ENCODE results near the gene PCIF1.
"Not testable (repeated sequence)": the region's sequence is repeated elsewhere in the genome, so short reads cannot be mapped to it uniquely, and the experiment has no call there.

Gene PCIF1

GRCh38 chr20:45946149-45946970 is 11.9 kb downstream of the PCIF1 start:
- peak in 1 of 3 donors; percentile 32 for DNase-seq (ENCODE audit: low read depth in 2 of 3, low spot score in 1 of 3)

GRCh38 chr20:45947110-45947866 is 12.8 kb downstream of the PCIF1 start:
- no peak for DNase-seq (ENCODE audit: low read depth in 2 of 3, low spot score in 1 of 3)

DNA sequence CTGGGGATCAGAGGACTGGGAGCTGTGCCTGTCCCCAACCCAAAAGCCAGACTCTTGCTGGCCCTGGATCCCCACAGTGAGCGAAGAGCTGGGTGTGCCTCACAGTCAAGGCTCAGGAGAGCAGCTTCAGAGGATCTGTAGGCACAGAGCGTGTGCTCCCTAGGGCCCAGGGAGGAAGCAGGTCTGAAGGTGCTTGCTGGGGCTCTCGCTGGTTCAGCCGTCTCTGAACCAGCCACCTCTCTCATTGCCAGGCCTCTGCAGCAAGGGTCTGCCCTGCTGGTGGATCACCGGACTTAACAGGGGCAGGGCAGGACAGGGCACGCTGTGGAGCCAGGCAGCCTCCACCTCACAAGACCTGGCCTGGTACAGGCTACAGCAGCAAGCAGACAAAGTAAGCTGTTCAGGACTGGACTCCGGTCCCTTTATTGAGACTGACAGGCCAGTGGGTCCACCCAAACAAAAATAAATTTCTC is 13.8 kb downstream of the PCIF1 start:
- no peak for DNase-seq (ENCODE audit: low read depth in 2 of 3, low spot score in 1 of 3)

DNA sequence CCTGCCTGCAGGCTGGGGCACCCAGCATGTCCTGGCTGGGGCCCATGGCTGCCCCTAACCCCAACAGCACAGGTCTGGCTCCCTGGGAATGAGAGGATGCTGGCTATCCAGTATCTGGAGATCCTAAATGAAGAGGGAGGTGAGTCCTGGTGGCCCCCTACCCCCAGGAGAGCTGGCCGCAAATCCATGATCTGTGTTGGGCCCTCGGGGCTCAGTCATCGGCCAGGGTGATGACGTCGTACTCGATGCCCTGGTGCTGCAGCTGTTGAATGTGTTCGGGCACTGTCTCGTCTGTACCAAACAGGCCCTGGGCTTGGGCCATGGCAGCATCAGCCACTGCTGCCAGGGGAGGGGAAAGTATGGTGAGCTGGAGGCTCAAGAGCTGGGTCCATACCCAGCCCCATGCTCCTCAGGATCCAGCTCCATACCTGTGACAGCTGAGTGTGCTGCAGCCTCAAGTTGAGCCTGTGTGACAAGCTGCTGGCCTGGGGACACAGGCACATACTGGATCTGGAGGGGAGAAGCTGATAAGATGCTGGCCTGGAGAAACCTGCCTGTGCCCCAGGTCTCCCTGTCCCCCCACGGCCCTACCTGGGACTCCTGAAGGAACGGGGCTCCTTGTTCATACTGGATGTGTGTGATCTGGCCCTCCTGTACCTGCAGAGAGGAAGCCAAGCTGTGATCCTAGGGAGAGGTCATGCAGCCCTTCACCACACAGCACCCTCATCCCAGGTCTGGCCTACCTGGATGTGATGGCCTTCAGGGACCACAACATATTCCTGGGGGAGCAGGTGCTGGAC is 14.5 kb downstream of the PCIF1 start:
- no peak for DNase-seq (ENCODE audit: low read depth in 2 of 3, low spot score in 1 of 3)

DNA sequence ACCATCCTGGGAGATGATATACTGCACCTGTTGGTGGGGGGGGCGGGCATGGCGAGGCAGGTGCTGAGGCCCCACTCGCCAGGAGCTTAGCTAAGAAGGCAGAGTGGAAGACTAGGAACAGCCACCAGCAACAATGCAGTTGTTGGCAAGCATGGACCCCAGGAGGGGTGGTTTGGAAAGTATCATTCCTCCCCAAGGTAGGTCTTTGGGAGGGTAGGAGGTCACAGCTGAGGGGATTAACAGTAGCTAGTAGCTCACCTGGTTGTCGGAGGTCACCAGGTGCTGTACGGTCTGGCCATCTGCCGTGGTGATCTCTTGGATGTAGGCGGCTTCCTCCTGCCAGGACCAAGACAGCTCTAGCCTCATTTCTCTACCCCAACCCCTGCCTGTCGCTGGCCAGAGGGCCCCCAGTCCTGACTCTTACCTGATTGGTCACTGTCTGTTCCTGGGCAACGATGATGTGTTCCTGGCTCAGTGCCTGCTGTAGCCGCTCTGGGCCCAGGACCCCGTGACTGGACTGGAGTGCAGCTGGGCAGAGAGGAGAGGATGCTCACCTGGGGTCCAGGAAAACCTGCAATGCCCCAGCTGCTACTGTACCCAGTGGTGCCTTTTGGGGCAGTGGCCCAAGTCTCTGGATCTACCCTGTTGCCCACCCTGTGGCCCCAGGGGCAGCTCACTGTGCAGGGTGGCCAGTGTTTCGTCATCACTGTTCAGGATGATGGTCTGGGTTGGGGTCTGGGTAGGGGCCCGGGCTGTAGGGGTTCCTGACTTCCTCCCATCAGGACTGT is 15.3 kb downstream of the PCIF1 start:
- DNase-seq (ENCODE audit: low read depth in 2 of 3, low spot score in 1 of 3): no peak

GRCh38 chr20:45950330-45950646 is 15.8 kb downstream of the PCIF1 start:
- no peak for DNase-seq (ENCODE audit: low read depth in 2 of 3, low spot score in 1 of 3)

DNA sequence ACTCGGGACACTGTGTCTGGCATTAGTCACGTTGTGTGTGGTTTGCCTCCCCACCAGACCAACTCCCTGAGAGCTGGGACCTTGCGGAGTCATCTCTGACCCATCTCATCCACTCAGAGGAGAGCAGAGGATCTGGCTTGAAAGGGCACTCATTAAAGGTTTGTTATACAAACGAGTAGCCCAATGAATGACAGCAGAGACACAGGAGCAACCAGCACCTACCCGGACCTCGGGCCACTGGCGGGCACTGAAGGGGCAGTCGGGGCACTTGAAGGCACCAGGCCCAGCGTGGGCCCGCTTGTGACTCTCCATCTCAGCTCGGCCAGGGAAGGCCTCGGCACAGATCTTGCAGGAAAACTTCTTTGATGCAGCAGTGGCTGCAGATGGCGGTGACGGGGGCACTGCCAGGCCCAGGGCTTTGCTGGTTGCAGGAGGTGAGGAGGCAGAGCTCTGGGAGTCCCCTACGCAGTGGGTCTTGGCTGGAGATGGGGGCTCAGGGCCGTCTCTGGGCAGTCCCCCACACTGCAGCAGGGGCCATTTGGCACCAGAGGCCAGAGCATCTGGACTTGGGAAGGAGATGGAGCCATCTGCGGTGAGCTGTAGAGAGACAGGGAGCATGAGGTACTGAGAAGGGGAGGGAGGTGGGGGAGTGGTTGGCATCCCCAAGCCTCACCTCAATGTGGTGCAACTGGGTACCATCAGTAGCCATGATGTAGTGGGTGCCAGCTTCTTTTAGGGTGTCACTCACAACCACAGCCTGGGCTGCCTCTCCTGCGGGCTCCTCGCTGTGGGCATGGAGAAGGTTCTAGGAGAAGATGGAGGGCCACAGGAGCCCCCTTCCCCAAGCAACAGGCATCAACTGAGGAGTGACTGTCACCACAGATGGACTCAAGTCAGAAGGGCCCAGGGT is 17.7 kb downstream of the PCIF1 start:
- no peak for DNase-seq (ENCODE audit: low read depth in 2 of 3, low spot score in 1 of 3)

DNA sequence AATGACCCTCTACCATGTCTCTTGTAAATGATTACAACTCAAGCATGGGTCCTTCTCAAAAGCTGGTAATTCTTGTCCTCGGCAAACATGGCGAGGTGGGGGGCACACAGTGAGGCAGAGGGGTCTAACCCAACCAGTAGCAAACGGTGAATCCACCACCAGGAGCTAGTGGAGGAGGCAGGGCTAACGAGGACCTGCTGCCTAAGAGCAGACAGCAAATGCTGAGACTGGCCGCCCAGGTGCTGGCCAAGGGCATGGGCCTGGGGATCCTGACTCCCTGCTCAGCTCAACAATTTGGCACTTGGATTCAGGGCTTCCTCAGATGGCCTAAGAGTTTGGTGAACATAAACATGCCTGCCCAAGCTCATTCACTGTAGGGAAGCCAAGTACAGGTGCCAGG is 18.4 kb downstream of the PCIF1 start:
- DNase-seq (ENCODE audit: low read depth in 2 of 3, low spot score in 1 of 3): no peak

- no peak for DNase-seq (ENCODE audit: low read depth in 2 of 3, low spot score in 1 of 3)
These were observed 19.2 kb downstream of the PCIF1 start for GRCh38 chr20:45953672-45954071.

- DNase-seq (ENCODE audit: low read depth in 2 of 3, low spot score in 1 of 3): not testable (repeated sequence)
These were observed 21.8 kb downstream of the PCIF1 start for GRCh38 chr20:45956326-45956725.

GRCh38 chr20:45957021-45957941 is 22.8 kb downstream of the PCIF1 start:
- DNase-seq (ENCODE audit: low read depth in 2 of 3, low spot score in 1 of 3): no peak

DNA sequence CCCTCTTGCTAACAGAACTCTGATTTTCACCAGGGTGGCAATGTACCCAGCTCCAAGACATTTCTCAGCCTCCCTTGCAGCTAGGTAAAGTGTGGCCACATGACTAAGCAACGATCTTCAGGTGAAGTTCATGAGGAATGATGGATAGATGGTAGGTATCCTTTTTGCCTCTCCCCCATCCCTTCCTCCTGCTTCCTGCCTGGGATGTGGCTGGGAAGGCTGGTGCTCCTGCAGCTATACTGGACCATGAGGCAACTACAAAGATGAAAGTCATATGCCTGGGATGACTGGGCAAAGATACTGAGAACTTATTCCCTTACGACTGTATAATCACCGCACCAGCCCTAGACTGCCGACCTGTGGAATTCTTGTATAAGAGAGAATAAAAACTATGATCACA is 24.1 kb downstream of the PCIF1 start:
- DNase-seq (ENCODE audit: low read depth in 2 of 3, low spot score in 1 of 3): no peak

DNA sequence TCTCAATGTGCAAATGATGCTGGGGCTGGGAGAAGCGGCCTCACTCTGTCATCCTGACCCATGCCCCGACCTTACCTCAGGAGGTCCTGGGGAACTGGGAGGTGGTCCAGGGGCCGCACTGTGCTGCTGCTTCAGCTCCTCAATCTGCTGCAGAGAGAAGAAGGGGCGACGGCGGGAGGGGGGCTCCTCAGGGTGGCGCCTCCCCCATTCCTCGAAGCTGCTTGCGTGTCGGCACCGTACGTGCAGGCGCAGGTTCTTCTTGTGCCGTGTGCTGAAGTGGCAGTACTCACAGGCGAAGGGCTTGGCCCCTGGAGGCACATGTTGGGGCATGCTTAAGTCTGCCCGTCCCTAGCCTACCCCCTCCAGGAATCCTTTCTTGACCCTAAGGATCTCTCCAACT is 24.6 kb downstream of the PCIF1 start:
- DNase-seq (ENCODE audit: low read depth in 2 of 3, low spot score in 1 of 3): no peak

GRCh38 chr20:45959956-45960630 is 25.6 kb downstream of the PCIF1 start:
- no peak for DNase-seq (ENCODE audit: low read depth in 2 of 3, low spot score in 1 of 3)

DNA sequence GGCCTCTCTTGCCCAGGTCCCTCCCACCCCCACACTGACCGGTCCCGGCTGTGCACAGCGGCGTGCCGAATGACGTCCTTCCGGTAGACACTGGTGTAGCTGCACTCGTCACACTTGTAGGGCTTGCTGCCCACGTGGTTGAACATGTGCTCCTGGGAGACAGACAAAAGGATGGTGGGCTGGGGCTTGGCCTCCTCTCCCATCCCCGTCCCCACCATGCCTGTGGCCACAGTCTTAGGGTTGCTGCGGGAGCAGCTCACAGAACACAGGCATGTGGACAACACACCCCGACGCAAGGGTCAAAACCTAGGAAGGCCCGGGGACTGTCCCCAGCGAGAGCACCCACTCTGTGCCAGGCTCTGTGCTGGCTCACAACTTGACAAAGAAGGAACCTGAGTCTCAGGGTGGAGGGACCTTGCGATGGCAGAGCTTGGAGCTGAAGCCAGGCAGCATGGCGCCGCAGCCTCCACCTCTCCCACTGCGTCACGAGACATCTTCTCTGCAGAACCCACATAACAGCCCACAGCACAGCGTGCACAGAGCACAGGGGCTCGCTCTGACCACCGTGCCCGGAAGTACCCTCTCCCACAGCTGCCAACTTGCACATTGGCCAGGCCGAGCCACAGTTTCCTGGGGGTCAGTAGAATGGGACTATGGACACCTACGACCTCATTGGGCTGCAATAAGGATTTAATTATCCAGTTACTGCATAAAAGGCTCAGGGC is 27.7 kb downstream of the PCIF1 start:
- no peak for DNase-seq (ENCODE audit: low read depth in 2 of 3, low spot score in 1 of 3)

- no peak for DNase-seq (ENCODE audit: low read depth in 2 of 3, low spot score in 1 of 3)
These were observed 28.8 kb downstream of the PCIF1 start for GRCh38 chr20:45963059-45964005.

Data from stimulated activated CD4-positive, alpha-beta T cell treated with anti-CD3 and anti-CD28 coated beads, Interleukin-12 subunit alpha, Interleukin-12 subunit beta, amount 100 ng/mL, for 48 hours (primary cell).